Right kidney (tissue), 9 donors: ENCODE results near the gene HLA-DRB1.
"Not testable (repeated sequence)": the region's sequence is repeated elsewhere in the genome, so short reads cannot be mapped to it uniquely, and the experiment has no call there.

Experiments used
- DNase-seq: peaks from one replicate; pipeline ENCODE4 v3.0.0-alpha.2; 2016
- long read RNA-seq, 8 donors: transcript quantifications; one replicate each; lab custom pipeline, GENCODE V29; 2026

HLA-DRB1 gene
- long read RNA-seq, donor 1, transcript HLA-DRB1-201 (6 exons, 1,229 nt), result major isoform, 13 of 45 reads
- long read RNA-seq, donor 1, partial matches to known transcripts, result 32 of 45 reads
- long read RNA-seq, donor 1, other reads (novel, unspliced or antisense), result 0 of 45 reads
- long read RNA-seq, donor 2, partial matches to known transcripts, result 5 of 14 reads
- long read RNA-seq, donor 2, other reads (novel, unspliced or antisense), result 5 of 14 reads
- long read RNA-seq, donor 3, transcript HLA-DRB1-201 (6 exons, 1,229 nt), result major isoform, 8 of 38 reads
- long read RNA-seq, donor 3, partial matches to known transcripts, result 30 of 38 reads
- long read RNA-seq, donor 3, other reads (novel, unspliced or antisense), result 0 of 38 reads
- long read RNA-seq, donor 4, transcript HLA-DRB1-201 (6 exons, 1,229 nt), result major isoform, 5 of 10 reads
- long read RNA-seq, donor 4, partial matches to known transcripts, result 0 of 10 reads
- long read RNA-seq, donor 4, other reads (novel, unspliced or antisense), result 5 of 10 reads
- long read RNA-seq, donor 5, transcript HLA-DRB1-201 (6 exons, 1,229 nt), result major isoform, 10 of 26 reads
- long read RNA-seq, donor 5, partial matches to known transcripts, result 16 of 26 reads
- long read RNA-seq, donor 5, other reads (novel, unspliced or antisense), result 0 of 26 reads
- long read RNA-seq, donor 6, transcript HLA-DRB1-201 (6 exons, 1,229 nt), result major isoform, 17 of 70 reads
- long read RNA-seq, donor 6, partial matches to known transcripts, result 53 of 70 reads
- long read RNA-seq, donor 6, other reads (novel, unspliced or antisense), result 0 of 70 reads
- long read RNA-seq, donor 7, transcript HLA-DRB1-201 (6 exons, 1,229 nt), result major isoform, 10 of 30 reads
- long read RNA-seq, donor 7, partial matches to known transcripts, result 20 of 30 reads
- long read RNA-seq, donor 7, other reads (novel, unspliced or antisense), result 0 of 30 reads
- long read RNA-seq, donor 8, transcript HLA-DRB1-201 (6 exons, 1,229 nt), result major isoform, 6 of 18 reads
- long read RNA-seq, donor 8, partial matches to known transcripts, result 12 of 18 reads
- long read RNA-seq, donor 8, other reads (novel, unspliced or antisense), result 0 of 18 reads

DNA sequence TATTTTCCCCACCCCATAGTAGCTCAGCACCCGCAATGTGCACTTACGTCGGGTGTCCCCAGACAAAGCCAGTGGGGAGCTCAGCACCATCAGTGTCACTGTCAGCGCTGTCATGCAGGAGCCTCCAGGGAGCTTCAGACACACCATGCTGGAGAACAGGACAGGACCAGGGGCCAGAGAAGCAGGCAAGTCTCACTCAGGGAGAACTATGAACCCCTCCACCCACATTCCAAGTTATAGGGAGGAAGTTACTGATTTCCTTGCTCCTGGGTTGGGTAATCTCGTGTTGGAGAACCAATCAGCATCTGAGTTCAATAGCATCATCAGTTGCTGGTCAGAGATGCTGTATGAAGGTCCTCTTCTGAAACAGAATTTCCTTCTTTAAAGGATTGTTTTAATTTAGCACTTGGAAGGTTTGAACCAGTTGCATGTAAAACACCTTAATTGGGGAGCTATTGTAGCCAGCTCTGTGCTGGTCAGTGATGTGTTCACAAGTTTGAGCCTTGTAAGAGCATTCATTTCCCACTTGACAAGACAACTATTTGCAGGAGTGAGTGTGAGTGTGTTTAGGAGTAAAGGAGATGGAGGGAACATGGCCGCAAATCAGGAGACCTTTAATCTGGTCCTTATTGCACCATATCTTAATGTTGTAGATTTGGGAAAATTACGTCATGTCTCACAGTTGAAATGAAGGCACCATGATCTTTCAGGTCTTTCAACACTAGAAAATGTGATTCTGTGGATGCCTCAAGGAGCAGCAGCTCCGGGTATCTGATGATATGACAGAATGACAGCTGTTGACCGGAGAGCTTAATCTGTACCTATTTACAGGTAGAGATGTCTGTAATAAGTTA lies at the start of gene HLA-DRB1:
HLA-DRB1 (minus strand) TSS at position 253 of the 854 bp plus-strand sequence; CDS start at position 147, 106 bp downstream.
- peak; percentile 13 for DNase-seq

DNA sequence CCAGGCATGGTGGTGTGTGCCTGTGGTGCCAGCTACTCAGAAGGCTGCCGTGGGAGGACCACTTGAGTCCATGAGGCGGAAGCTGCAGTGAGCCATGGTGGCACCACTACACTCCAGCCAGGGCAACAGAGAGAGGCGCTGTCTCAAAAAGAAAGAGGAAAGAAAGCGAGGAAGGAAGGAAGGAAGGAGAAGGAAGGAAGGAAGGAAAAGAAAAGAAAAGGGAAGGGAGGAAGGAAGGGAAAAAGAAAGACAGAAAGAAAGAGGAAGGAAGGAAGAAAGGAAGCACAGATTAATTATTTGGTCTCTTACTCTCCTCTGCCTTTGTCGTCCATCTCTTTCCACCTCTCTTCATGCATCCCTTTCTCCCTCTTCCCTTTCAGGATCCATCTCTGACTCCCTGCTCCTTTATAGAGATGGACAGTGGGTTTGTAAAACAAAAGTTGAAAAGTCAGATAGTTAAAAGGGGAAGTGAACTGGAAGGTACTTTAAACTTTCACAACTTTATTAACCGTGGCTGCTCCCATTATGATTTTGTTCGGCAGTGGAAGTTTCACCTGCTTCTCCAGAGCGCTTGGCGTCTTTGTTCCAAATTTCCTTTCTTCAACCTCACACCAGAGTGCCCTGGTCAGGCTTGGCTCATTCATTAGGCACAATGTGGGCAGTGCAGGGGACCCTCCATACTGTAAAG lies 49.0 kb upstream of the HLA-DRB1 start:
- DNase-seq, result no peak

DNA sequence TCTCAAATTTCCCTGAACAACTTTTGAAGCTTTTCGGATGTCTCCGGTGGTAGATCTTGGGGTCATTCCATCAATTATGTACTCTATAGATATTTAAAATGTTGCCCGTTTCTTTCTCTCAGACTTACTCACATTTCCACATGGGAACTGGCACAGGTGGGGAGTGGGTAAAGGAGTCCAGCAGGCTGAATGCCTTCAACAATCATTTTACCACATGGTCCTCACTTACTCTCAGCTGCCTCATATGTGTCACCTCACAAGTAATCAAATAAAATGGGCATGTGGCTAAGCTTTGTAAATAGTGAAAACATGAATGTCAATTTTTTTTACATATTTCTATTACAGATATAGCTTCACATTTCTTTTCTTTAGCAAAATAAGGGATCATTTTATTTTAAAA lies 48.2 kb upstream of the HLA-DRB1 start:
- no peak for DNase-seq

DNA sequence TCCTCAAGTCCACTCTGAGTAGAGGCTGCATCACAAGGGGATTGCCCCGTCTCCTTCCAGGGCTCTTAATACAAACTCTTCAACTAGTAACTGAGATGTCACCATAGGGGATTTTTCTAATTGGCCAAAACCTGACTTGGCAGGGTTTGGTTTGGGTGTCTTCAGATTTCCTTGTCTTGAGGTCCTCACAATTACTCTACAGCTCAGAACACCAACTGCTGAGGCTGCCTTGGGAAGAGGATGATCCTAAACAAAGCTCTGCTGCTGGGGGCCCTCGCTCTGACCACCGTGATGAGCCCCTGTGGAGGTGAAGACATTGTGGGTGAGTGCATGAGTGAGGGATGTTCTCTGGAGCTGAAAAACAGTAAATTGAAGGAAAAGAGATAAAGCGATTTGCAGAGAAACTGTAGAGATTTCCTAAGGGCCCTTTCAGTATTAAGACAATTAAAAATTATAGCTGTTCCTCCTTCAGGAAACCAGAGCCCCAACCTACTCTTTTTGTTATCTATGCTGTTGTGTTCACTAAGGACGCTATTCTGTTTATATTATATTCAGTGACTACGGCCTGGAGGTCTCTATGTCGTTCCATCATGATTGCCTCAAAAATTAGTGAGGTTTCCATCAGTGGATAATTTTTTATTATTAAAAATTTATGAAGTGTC lies 47.7 kb upstream of the HLA-DRB1 start, which contains the start of gene HLA-DQA1:
HLA-DQA1 (plus strand) TSS at position 188 of the 662 bp plus-strand sequence; CDS start at position 241, 53 bp downstream.
- no peak for DNase-seq

DNA sequence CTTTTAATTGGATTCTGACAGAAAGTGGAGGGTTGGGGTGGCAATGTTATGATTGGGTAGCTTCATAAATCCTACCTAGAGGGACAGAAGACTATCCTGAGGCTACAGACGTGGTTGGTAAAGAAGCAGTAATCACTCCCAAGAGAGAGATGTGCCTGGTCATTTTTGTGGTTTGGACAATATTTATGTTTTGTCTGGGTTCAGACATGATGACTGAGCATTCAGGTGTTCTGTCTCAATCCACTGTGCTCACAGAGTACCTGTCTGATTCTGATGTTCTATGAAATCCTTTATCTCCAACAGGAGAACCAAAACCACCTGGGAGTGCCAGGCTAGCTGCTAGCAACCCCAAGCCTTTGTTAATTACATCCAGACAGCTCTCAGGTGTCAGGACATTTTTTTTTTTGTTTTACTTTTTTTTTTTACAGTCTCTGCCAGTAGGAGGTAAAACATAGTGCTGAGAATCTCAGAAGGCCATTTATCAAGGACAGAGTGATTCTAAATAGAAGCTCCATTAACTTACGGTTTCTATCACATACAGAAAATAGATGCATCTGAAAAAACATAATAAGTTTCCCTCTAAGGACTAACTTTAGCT lies 46.0 kb upstream of the HLA-DRB1 start:
- no peak for DNase-seq

DNA sequence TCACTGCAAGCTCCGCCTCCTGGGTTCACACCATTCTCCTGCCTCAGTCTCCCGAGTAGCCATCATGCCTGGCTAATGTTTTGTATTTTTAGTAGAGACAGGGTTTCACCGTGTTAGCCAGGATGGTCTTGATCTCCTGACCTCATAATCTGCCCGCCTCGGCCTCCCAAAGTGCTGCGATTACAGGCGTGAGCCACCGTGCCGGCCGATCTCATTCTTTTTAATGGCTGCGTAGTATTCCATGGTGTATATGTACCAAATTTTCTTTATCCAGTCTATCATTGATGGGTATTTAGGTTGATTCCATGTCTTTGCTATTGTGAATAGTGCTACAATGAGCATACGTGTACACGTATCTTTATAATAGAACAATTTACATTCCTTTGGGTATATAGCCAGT lies 40.1 kb upstream of the HLA-DRB1 start:
- not testable (repeated sequence) for DNase-seq

DNA sequence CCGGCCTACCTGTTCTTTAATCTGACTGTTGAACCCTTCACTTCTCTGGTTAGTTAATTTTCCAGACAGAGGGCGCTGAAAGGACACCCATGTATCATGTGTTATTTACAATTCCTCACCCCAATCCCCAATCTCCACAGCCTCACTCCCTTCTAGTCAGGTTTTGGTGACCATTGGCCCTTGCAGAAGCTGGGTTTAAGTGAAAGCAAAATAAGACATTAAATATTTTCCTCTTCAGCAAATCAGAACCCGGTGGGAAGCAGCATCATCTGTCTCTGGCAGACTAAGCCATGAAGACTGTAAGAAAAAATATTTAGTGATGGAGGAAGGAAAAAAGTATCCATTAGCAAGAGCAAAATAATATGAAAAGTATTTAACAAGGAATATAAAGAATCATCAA lies 38.2 kb upstream of the HLA-DRB1 start:
- DNase-seq, result no peak

DNA sequence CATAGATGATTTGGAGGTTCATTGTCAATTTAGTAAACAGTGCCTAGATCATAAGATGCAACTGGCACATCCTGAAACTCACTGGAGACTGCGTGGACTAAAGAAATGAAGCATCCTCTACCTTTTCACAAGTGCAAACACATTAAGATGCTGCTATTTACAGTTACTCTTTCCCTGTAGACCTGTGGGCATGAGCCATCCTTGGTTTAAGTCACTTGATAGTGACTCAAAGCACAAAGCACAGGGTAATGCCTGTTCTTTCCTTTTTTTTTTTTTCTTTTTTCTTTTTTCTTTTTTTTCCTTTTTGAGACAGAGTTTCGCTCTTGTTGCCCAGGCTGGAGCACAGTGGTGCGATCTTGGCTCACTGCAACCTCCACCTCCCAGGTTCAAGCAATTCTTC lies 37.6 kb upstream of the HLA-DRB1 start:
- DNase-seq, result no peak

DNA sequence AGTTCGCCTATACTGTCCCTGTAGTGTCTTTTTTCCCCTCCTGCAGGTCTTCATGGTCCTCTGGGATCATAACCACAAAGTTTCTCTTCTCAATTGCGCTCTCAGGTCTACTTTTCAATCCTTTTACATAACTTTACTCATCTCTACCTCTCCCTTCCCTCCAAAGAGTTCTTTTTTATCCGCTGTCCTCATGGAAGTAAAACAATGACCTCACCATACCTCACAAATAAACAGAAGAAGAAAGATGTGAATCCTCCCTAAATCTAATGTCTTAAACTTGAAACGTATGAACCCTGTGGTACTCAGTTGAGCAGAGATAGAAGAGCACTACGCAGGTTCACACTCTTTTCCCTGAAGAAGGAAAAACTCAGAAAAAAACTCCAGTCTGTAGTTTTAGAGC lies 35.5 kb upstream of the HLA-DRB1 start:
- no peak for DNase-seq

DNA sequence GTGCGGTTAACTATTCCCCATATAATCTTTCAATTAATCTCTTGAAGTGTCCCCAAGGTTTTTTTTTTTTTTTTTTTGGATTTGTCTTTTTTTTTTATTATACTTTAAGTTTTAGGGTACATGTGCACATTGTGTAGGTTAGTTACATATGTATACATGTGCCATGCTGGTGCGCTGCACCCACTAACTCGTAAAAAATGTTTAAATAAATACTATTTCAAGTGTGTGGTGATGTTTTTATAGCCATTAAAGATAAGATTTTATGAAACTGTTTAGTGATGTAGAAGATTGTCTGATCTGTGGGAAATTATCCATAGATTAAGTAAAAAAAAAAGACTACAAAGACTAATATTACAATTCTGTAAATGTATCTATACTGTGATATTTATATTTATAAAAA lies 34.9 kb upstream of the HLA-DRB1 start:
- no peak for DNase-seq

DNA sequence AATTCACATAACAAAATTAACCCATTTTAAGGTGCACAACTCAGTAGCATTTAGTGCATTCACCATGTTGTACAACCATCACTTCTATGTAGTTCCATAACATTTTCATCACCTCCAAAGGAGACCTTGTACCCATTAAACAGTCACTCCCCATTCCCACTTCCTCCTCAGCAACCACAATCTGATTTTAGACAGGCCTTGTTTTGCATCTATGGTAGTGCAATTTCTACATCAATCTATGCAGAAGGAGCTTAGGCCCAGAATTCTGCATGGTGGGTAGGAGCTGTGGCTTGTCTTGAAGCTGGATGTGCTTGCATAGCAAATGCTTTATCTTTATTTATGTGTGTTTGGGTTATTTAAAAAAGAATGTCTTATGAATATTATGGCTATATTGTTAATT lies 34.0 kb upstream of the HLA-DRB1 start:
- DNase-seq, result no peak

DNA sequence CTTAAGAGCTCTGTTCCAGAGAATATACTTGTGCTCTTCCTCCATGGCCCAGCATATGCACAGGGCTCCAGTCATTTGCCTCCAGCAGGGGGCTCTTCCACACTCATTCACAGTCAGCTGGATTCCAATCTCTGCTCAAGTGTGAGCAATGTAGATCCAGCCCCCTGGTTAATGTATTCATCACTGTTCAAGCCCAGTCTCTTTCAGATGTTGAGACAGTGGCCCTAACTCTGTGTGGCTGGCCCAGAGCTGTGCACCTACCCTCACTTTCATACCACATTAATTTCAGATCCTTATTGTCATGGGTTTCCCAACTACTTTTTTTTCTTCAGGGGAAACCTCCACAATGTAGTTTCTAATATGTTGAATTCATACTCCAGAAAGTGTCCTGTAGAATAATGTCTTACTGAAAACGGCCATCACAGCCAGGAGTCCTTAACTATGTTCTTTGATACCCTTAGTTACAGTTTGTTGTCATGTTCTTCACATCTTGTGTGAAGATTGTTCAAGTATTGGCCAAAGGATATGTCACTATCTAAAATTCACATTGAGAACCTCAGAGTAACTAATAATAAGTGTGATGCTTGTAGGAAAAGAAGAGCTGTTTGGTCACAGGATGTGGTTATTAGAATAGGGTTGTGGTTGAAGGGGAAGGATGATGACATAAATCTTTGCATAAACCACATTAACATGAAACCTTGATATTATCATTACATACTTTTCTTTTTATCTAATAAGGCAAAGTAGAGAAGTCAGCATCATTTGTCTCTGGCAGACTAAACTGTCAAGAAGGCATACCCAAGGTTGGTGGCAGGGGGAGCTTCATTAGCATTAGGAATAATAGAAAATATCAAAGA lies 33.1 kb upstream of the HLA-DRB1 start:
- DNase-seq, result no peak

DNA sequence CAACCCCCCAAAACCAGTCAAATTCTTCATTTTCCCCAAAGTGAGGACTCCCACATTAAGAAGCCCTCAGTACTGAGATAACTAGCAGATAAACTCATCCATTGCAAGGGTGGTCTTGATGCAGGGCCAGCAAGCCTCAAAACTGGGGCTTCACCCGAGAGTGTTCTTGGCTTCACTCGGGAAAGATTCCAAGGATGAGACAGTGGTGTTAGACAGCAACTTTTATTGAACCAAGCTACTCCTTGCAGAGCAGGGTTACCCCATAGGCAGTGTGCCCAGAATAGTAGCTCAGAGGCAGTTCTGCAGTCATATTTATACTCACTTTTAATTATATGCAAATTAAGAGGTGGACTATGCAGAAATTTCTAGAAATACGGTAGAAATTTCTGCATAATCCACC lies 31.7 kb upstream of the HLA-DRB1 start:
- no peak for DNase-seq

DNA sequence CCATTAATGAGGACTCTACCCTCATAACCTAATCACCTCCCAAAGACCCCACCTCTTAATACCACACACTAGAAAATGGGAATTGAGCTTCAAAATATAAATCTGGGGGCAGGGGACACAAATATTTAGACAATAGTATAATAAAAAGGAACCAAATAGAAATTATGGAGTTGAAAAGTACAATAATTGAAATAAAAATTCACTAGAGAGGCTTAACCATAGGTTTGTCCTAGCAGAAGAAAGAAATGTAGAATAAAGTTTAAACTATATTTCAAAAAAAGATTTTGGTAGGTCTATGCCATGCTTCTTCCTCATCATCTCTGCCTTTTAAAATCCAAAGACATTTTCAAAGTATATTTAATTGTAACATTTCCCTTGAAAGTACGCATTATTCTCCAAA lies 28.1 kb upstream of the HLA-DRB1 start:
- no peak for DNase-seq

DNA sequence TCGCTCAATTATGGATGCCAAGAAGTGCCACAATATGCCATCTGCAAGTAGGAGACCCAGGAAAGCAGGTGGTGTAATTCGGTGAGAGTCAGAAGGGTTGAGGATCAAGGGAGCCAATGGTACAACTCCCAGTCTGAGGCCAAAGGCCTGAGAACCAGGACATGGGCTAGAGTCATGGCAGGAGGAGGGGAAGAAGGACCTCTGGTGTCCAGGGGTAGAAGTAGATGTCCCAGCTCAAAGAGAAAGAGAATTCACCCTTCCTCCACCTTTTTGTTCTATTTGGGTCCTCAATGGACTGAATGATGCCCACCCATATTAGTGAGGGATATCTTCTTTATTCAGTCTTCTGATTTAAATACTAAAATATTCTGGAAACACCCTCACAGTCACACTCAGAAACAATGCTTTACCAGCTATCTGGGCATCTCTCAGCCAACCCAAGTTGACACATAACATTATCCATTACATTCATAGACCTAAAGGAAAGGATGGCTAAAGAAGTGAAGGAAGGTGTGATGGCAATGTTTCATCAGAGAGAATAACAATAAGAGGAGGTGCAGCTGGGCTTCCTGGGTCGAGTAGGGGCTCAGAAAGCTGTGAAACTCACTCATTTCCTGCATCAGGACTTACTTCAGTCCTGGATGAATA lies 26.4 kb upstream of the HLA-DRB1 start:
- no peak for DNase-seq

DNA sequence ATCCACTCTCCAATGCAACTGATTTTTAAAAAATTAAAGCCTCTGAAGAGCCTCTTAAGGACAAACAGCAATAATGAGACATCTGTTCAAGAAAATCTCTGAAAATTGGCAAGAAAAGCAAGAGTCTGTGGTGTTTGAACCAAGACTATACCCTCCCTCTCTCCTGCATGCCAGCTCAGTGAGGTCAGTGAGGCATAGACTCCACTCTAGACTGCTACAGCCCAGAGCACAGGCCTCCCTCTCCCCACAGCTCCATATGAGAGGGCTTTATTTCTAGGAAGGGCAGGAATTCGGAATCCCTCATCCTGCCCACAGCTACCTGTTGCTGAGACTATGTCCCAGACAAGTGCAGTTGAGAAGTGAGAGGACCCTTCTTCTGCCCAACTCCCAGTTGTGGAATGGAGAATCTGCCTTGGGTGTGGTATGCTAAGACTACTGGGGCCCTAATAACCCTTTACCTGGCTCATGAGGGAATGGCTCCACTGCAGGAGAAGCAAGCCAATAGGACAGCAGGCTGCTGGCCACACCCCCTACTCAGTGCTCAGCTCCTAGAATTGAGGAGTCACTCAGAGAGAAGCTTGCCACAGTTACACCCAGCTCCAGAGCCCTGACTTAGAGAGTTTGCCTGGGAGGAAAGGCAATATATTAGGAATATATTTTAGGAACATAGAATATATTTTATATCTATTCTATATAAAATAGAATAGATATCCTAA lies 24.9 kb upstream of the HLA-DRB1 start:
- no peak for DNase-seq

DNA sequence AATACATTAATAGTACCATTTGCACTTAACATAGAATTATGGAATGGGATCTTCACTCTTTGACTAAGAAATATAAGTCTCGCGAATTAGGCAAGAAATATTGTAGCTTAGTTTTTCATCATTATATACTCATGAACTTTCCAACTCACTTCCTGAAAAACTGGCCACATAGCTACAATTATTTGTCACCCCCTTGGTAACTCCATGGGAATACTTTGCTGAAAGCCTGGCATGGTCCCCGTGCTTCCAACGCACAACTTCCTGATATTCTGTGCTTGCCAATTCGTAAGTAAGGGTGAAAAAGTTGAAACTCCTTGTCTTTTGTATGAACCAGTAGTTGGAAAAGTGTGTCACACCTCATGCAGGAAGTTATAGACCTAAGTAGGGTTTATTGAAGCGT lies 23.8 kb upstream of the HLA-DRB1 start:
- no peak for DNase-seq

DNA sequence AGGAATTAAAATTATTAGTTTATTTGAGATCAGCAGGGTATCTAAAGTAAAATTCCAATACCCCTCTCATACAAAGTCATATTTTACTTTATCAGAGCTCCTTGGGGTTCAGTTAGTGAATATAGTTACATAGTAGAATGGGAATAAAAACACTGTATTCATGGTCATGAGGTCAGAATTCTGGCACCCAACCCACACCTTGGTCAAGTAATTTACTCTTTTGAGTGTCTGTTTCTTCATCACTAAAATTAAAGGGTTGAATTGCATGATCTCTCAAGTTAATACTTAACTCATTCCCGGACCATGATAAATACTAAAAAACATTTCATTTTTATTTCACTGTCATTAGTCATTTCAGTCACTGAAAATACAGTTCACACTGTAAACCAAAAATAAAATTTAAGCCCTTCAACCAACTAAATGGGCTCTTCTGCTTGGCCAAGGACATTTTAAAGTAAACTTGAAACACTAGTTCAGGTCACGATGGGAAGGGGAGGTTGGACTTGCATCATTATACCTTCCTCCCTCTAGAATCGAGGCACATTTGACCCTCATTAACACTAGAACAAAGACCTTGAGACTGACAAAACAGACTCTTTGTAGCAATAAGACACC lies 21.1 kb upstream of the HLA-DRB1 start:
- no peak for DNase-seq
